NCI-H526 treated with DMSO at 0.1 percent for 48 hours (cell line): ENCODE results near the gene PRRT4.
A peak's percentile ranks its signal among the peaks of the same experiment; 100 is the strongest.

ENCODE experiments used
- DNase-seq: peaks from one replicate; lab custom pipeline; 2025; lab: John Stamatoyannopoulos, UW

Gene PRRT4

GRCh38 chr7:128344431-128344774 lies 17.1 kb downstream of the PRRT4 start:
- no peak for DNase-seq

- peak; percentile 90 for DNase-seq
Observed at GRCh38 chr7:128343554-128344430, 17.7 kb downstream of the PRRT4 start, which contains the start of gene RBM28. RBM28 (minus strand) TSS chr7:128343908; CDS start chr7:128343793, 115 bp downstream.

GRCh38 chr7:128341733-128342132 lies 19.8 kb downstream of the PRRT4 start:
- no peak for DNase-seq

GRCh38 chr7:128335730-128336129 lies 25.8 kb downstream of the PRRT4 start:
- no peak for DNase-seq

- no peak for DNase-seq
Observed at GRCh38 chr7:128324368-128324680, 37.2 kb downstream of the PRRT4 start.

- no peak for DNase-seq
Observed at GRCh38 chr7:128323459-128324367, 37.8 kb downstream of the PRRT4 start.

- no peak for DNase-seq
Observed at GRCh38 chr7:128323040-128323439, 38.5 kb downstream of the PRRT4 start.

- DNase-seq = no peak
Observed at GRCh38 chr7:128322040-128322643, 39.3 kb downstream of the PRRT4 start.

- DNase-seq = no peak
Observed at GRCh38 chr7:128321044-128321422, 40.5 kb downstream of the PRRT4 start.

- no peak for DNase-seq
Observed at GRCh38 chr7:128318691-128319090, 42.8 kb downstream of the PRRT4 start.

GRCh38 chr7:128311013-128311412 lies 50.5 kb downstream of the PRRT4 start:
- DNase-seq = no peak

GRCh38 chr7:128310499-128310898 lies 51.0 kb downstream of the PRRT4 start:
- DNase-seq = no peak

GRCh38 chr7:128309976-128310375 lies 51.5 kb downstream of the PRRT4 start:
- DNase-seq = no peak

- no peak for DNase-seq
Observed at GRCh38 chr7:128309124-128309523, 52.4 kb downstream of the PRRT4 start.

- DNase-seq = no peak
Observed at GRCh38 chr7:128307061-128307460, 54.4 kb downstream of the PRRT4 start.

- DNase-seq = no peak
Observed at GRCh38 chr7:128304212-128304611, 57.3 kb downstream of the PRRT4 start.

- DNase-seq = no peak
Observed at GRCh38 chr7:128303643-128304042, 57.8 kb downstream of the PRRT4 start.

- no peak for DNase-seq
Observed at GRCh38 chr7:128303133-128303532, 58.4 kb downstream of the PRRT4 start.

- DNase-seq = no peak
Observed at GRCh38 chr7:128302139-128302538, 59.4 kb downstream of the PRRT4 start.
